KOPT-K1 (cell line): ENCODE measurements around the gene PLEKHM3.

Experiments used
- H3K27ac ChIP-seq: fragments of 200-600 bp; sonication (generic); 2 replicates; pipeline ENCODE4 v1.5.1; 2016; ENCODE audit warnings: antibody characterized with exemption, mild to moderate bottlenecking, low read depth, low read length; ENCODE audit not compliant: poor library complexity, severe bottlenecking
- H3K36me3 ChIP-seq: fragments of 200-600 bp; sonication (generic); 2 replicates; pipeline ENCODE4 v1.5.1; 2017; ENCODE audit warnings: antibody characterized with exemption, mild to moderate bottlenecking, low read length, moderate library complexity; ENCODE audit not compliant: insufficient read depth
- H3K9me3 ChIP-seq: fragments of 200-600 bp; sonication (generic); 2 replicates; pipeline ENCODE4 v1.5.1; 2017; ENCODE audit warnings: antibody characterized with exemption, low read length, mild to moderate bottlenecking; ENCODE audit not compliant: insufficient read depth, poor library complexity, severe bottlenecking

The PLEKHM3 gene

DNA sequence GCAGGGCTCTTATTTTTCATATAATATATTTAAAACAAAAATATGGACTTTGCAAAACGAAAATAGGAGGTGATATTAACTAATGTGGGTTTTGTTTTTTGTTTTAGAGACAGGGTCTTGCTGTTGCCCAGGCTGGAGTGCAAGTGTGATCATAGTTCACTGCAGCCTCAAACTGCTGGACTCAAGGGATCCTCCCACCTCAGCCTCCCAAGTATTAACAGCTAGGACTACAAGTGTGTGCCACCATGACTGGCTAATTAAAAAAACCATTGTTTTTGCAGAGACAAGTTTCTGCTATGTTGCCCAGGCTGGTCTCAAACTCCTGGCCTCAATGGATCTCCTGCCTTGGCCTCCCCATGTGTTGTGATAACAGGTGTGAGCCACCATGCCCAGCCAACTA, 185.2 kb downstream of the PLEKHM3 start:
- no peaks in the 10 kb centered on the region for H3K36me3 ChIP-seq
- no peak overlapping the region for H3K27ac ChIP-seq
- no peaks in the 10 kb centered on the region for H3K9me3 ChIP-seq

DNA sequence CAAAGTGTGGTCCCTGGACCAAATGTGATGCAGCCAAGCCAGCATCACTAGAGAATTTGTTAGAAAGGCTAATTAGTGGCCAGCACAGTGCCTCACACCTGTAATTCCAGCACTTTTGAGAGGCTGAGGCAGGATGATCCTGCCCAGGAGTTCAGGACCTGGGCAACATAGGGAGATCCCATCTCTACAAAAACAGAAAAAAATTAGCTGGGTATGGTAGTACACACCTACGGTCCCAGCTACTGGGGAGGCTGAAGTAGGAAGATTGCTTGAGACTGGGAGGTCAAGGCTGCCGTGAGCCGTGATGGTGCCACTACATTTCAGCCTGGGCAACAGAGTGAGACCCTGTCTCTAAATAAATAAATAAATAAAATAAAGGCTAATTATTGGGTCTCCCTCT, 185.8 kb downstream of the PLEKHM3 start:
- no peaks in the 10 kb centered on the region for H3K9me3 ChIP-seq
- H3K27ac ChIP-seq, result no peak overlapping the region
- H3K36me3 ChIP-seq, result no peaks in the 10 kb centered on the region

DNA sequence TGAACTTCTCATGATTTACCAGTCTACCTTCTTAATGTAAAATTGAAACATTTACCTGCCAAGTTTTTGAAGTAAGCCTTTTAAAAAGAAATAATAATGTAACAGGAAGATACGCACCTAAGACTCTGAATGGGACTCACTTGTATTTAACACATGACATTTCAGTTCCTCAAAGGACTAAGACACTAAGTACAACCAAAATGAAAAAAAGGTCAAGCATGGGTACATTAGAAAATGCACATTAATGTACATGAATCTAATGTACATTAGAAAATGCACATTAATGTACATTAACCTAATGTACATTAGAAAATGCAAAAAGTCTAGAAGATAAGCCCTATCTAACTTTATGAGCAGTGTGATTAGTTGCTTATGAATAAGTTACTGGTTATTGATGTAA, 186.3 kb downstream of the PLEKHM3 start:
- Histone ChIP-seq H3K27ac (no peak overlapping the region), H3K9me3 (no peaks in the 10 kb centered on the region), H3K36me3 (no peaks in the 10 kb centered on the region)

DNA sequence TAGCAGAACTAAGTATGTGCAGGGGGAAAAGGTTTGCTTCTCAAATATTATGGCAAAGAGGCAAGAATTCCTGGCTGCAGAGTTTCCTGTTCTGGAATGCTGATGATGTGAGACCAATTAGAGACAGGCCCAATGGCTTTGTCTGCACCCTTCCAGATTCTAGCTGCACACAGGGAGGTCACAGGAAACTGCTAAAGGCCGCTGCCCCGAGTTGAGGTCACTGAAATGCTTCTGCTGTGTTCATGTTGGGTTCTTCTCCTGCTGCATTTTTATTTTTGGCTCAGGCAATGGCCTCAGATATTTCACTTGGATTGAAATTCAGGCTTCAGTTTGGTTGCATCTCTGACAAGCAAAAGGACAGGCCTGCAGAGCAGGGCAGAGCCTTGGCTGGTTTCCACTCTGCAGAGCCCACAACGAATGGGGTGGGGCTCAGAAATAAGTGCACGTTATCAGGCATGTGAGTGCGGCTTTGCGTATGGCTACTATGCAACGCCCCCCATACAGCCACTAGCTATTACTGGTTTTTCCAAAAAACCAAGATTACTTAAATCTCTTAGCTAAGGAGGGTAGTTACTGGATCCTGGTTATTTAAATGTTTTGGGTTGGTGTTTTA, 188.7 kb downstream of the PLEKHM3 start:
- Histone ChIP-seq H3K36me3 (no peaks in the 10 kb centered on the region), H3K27ac (no peak overlapping the region), H3K9me3 (no peaks in the 10 kb centered on the region)

DNA sequence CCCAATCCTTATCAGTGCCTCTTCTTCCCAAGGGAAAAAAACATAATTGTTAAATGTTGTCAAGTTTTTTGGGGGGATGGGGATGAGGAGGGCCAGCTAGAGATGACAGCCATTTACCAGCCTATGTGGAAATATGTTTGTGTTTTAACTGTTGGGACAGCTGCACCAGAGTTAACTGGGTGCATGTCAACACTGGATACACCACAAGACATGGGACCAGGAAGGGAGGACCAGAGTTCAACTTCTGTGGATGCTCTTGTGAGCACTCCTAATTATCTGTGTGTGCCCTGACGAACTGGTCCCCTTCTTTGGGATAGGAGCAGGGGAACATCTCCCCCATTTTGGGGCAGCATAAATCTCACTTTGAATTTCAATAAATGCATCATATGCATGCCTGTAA, 189.5 kb downstream of the PLEKHM3 start:
- Histone ChIP-seq H3K36me3 (no peaks in the 10 kb centered on the region), H3K27ac (no peak overlapping the region), H3K9me3 (no peaks in the 10 kb centered on the region)

DNA sequence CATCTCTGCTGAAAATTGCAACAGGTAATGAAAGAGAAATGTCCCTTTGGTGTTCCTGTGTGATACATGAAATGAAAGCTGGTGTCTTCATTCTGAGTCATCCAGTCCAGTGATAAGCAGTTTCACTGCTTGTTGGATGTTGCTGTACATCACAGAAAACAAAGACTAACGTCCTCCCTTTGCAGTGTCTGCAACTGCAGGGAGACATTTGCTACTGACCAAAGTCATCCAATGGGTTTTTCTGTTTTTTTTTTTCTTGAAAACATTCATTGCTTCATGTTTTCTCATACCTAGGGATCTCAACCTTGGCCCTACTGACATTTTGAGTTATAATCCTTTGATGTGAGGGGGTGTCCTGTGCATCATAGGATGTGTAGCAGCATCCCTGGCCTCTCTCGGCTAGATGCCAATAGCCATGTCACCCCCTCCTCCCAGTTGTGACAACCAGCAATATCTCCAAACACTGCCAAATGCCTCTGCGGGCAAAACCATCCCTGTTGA, 192.0 kb downstream of the PLEKHM3 start:
- no peak overlapping the region for H3K27ac ChIP-seq
- no peaks in the 10 kb centered on the region for H3K36me3 ChIP-seq
- H3K9me3 ChIP-seq, result no peaks in the 10 kb centered on the region

DNA sequence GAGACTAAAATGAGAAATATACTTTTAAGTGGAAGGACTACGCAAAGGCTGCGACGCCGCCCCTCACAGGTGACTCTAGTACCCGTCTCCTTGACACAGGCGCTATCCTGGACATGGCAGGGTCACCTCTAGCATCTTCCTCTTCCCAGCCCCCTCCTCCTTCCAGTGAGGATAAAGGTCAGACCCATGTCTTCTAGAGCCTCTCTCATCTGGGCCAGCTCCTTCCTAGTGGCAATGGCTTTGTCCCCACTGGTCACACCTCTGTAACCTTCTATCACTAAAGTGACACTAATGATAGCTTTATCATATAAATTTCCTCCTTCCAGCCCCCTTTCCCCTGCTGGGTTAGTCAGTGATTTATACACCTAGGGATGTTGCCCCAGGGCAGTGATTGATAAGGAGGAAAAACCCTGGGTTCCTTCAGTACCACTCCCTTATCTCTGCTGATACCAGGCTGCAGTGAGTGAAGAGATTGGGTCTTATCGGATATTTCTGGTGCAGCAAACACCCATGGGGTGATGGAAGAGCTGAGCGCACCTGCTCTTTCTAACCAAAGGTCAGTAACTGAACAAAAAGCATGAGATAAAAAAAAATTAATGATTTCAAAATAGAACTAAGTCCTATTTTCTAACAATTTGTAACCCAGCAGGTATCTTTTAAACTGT, 193.6 kb downstream of the PLEKHM3 start:
- Histone ChIP-seq H3K36me3 (no peaks in the 10 kb centered on the region), H3K9me3 (no peaks in the 10 kb centered on the region), H3K27ac (no peak overlapping the region)

DNA sequence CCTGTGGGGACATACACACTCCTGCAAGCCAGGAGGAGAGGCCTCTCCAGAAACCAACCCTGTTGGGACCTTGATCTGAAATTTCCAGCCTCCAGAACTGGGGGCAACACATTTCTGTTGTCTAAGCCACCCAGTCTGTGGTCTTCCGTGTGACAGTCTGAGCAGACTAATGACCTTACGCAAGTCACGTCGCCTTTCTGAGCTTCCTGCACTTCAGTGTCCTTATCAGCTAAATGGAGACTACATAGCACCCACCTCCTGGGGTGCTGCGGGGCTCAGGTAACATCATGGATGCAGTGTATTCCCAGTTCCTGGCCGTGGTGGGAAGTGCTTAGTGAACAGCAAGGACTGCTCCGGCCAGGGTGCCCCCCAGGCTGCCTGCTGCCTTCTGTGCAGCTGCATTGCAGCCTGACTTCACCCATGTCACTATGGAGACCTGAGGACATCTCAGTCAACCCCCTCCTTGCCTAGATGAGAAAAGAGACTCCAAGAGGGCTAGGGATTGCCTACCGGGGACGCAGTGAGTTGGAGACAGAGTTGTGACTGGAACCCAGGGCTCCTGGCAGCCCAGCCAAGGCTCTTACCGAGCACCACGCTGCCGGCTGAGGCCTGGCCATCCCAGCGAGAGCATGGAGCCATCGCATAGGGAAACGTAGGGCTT, 194.4 kb downstream of the PLEKHM3 start:
- Histone ChIP-seq H3K36me3 (no peaks in the 10 kb centered on the region), H3K27ac (no peak overlapping the region), H3K9me3 (no peaks in the 10 kb centered on the region)

DNA sequence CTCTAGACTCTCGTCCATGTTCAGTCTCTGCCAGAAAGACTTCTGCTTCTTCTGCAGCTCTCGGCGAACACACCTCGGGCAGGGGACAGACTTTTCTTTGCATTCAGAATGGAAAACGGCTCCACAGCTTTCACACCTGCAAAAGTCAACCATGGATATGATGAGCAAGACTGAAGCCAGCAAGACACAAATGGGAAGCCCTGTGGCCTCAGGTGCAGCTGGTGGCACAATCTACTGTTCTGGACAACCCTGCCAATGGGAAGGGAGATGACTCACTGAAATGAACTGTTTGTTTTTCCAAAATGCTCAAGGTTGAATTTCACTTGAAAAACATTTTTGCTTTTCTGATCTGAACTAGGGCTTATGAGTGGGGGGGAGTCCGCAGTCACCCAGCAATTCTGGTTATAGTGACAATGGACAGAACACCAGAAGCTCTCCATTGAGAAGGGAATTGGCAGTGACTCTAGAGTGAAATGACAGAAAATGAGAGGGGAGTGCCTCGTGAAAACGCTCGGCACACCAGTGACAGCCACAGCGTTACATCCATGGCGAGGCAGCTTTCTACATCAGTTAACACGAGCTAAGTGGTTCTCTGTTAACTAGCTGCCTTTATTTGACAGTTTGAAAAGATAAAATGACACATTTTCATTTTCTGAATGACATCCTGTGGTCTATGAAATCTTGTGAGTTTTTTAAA, 196.8 kb downstream of the PLEKHM3 start:
- no peaks in the 10 kb centered on the region for H3K9me3 ChIP-seq
- H3K36me3 ChIP-seq, result no peaks in the 10 kb centered on the region
- no peak overlapping the region for H3K27ac ChIP-seq

DNA sequence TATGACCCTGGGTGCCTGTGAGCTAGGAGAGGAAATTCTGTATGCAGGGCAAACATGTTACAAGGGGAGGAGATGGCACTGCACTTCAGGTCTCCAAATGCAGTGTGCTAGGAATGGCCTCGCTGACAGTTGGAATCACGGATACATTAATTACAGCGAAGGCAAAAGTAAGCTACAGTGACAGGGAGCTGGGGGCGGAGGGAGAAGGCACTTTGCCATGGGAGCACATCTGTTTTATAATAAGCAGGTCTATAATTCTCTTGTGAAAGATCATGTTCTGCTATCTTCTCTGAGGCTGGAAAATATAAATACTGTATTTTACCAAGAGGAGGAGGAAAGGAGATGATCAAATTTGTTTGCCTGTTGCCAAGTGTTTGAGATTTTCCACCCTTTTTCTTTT, 199.3 kb downstream of the PLEKHM3 start:
- Histone ChIP-seq H3K27ac (no peak overlapping the region), H3K36me3 (no peaks in the 10 kb centered on the region), H3K9me3 (no peaks in the 10 kb centered on the region)

DNA sequence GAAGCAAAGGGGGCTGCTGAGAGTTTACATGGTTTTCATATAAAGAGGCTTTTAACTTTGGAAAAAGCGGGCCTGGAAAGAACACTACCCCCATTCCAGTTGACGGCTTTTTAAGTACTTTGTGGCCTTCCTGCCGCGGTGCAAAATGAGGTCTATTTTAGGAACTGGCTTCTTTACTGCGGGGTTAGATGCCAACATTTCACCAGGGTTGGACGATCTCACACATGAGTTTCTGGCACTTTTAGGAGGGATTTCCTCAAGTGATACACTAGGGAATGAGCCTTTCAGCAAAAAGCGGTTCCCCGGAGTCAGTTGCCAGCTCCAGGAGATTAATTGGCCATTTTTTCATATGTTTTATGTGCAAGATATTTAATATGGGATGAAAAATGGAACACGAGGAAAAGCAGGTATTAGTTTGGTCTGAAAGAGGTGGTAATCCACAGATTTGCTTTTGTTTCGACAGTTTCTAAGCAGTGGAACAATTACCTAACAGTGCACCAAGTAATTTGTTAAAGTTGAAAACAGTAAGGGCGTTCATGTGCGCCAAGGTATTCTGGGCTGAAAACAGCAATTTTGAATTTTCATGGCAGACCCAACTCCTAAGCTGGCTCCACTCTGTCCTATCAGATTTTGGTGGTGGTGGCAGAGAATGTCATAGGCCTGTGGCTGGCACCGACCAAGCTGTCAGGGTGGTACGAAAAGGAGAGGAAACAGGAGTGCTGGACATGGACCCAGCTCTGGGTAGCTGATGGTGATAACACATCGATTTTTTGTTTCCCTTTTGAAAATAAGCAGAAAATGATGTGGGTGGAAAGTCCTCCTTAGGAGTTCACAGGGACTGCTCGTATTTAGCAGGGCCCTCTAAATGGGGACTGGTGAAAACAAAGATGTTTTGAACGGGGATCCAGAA, 200.0 kb downstream of the PLEKHM3 start:
- Histone ChIP-seq H3K27ac (no peak overlapping the region), H3K36me3 (no peaks in the 10 kb centered on the region), H3K9me3 (no peaks in the 10 kb centered on the region)

DNA sequence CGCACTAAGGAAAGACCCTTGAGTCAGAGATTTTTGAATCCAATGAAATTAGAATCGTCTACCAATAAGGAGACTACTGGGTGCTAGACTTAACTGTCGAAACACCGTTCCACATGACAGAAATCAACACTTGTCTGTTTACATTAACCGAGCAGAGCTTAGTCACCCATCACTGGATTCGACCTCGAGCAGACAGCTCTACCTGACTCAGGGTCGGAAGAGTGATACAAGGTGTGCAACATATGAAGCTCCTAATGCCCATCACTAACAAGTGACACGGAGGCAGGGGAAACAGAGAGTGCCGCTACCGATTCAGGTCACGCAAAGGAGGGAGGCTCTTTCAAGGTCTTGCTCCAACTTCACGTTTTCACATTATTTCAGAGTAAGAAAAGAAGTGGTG, 201.5 kb downstream of the PLEKHM3 start:
- no peaks in the 10 kb centered on the region for H3K9me3 ChIP-seq
- H3K36me3 ChIP-seq, result no peaks in the 10 kb centered on the region
- no peak overlapping the region for H3K27ac ChIP-seq

DNA sequence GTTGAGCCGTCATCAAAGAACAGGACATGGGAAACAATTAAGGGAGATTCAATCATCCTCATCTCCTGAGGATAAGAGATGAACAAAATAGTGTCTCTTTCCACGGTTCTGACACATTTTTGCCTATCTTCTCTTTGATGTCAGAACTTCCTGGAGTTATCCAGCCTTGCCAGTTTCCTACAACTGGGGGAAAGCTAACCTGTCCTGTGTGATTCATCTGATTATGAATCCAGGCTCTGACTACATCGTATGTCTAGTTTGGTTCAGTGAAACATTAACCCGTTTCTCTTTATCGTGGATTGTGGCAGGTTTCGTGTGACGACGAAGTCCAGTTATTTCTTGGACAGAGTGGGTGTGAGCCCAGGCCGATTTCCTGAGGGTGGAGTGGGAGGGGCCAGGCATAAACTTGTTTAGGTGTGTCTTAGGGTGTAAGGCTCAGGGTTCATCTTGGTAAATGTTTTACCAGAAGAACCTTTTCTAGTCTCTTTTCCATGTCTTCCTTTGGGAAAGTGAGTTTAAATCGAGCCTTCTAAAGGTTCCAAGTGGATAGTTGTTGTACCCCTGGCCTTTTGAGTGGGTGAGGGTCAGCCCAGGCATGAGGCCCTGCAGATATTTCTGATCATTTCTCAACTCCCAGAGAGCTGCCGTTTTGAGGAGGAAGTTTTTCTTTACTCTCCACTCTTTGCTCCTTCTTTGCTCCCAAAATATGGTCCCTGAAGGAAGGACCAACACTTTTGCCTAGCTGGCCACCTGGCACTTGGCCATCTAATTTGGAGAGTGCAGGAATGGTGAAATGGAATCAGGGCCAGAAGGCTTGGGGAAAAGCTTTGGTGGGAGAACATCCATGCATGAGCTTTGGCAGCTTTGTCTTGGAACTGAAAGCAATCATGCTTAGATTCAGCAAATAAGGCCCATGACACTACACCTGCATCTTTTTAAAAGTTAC, 205.2 kb downstream of the PLEKHM3 start:
- Histone ChIP-seq H3K27ac (no peak overlapping the region), H3K36me3 (no peaks in the 10 kb centered on the region)

More for the DNA sequence above, 205.2 kb downstream of the PLEKHM3 start:
- no peaks in the 10 kb centered on the region for H3K9me3 ChIP-seq
